Suprapubic skin (tissue), 4 donors: Measurements from ENCODE around the gene SPRED2.

Source experiments
- CTCF ChIP-seq, 2 donors: fragments of 200-600 bp in 1 of 2; fragments of 450-650 bp in 1 of 2; sonication (generic) in 1 of 2; IDR thresholded peaks; one replicate each; pipeline ENCODE4 v1.5.1; 2016 to 2019; ENCODE audit warnings: antibody characterized with exemption in 2 of 2, mild to moderate bottlenecking in 1 of 2, moderate library complexity in 1 of 2
- EP300 ChIP-seq: sonication (generic); formaldehyde crosslinking; IDR thresholded peaks from one replicate; pipeline ENCODE4 v1.6.1; 2017; ENCODE audit warnings: antibody characterized with exemption
- POLR2A ChIP-seq, 2 donors: fragments of 450-650 bp; IDR thresholded peaks; one replicate each; pipeline ENCODE4 v1.6.1; 2017; ENCODE audit warnings: antibody characterized with exemption in 2 of 2, mild to moderate bottlenecking in 2 of 2, moderate library complexity in 2 of 2
- POLR2AphosphoS5 ChIP-seq, 3 donors: sonication (generic); formaldehyde crosslinking; IDR thresholded peaks; one replicate each; pipeline ENCODE4 v1.6.1; 2017; ENCODE audit warnings: antibody characterized with exemption in 3 of 3

DNA sequence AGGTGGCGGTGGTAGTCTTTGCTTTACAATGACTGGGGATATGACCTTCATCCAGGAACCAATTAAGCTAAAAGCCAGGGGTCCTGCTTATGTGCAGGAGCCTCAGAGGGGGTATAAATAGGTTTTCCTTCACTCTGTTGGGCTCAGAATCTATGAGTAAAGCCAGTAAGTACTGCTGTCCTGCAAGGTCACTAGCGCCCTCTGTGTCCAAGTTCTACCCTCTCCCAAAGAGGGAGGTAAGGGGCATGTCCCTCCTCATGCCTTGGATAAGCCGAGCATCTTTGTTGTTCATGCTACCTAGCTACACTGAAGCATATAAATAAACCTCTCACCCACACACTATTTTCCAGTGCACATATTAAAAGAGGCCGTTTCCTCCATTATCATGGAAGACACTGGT is 79.4 kb downstream of the SPRED2 start:
- no peak for TF ChIP-seq CTCF (IDR thresholded peaks at IDR 0.05)
- no peak for TF ChIP-seq EP300
- TF ChIP-seq POLR2A (IDR thresholded peaks at IDR 0.05): no peak
- no peak for TF ChIP-seq POLR2AphosphoS5 (IDR thresholded peaks at IDR 0.05)
